ENCODE results near the gene TPST2.
A peak's percentile ranks its signal among the peaks of the same experiment; 100 is the strongest.

The TPST2 gene

DNA sequence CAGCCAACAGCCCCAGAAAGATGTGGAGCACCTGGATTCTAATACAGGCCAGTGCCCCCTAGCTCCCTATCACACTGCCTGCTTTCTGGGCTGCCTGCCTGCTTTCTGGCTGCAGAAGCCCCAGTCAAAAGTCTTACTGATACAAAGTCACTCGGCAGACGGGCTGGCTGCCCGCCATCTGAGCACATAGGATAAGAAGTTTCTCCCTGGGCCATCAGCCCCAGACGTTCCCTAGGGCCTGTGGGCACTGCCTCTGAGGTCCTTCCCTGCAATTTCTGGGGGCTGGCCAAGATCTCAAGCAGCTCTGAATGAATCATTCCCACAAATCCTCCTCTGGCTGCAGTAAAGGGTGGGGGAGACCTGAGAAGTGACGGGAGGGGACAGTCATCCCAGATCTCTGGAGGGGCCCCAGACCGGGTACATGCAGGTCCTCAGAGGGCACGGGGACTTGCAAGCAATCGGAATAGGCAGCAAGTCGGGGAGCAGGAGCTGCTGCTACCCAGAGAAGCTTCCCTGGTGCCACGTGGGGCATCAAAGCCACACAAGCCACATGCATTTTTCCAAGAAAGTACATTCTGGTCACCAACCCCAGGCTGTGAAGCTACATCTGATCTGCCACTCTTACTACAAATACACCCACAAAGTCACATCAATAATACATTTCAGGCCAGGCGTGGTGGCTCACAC, 4.7 kb downstream of the TPST2 start:
- Histone ChIP-seq H3K4me1 (ENCODE audit: insufficient read depth, low read length) (peaks cover 20% of the 10 kb centered on the region), H3K4me2 (ENCODE audit: insufficient read depth, low read length) (no peak overlapping the region), H3K9ac (ENCODE audit: low read depth, low read length) (no peak overlapping the region), H3K27me3 (ENCODE audit: insufficient read depth, low read length, poor library complexity) (no peaks in the 10 kb centered on the region), H4K20me1 (ENCODE audit: insufficient read depth, low read length) (no peaks in the 10 kb centered on the region; the same call in 1 of the 2 replicates), H3K9me3 (ENCODE audit: insufficient read depth, low read length, severe bottlenecking) (no peaks in the 10 kb centered on the region), H3K79me2 (ENCODE audit: insufficient read depth, low read length) (peaks cover 17% of the 10 kb centered on the region), H3K36me3 (ENCODE audit: insufficient read depth, low read length) (peaks cover 8% of the 10 kb centered on the region), H3K27ac (ENCODE audit: low read length) (no peak overlapping the region), H2AFZ (ENCODE audit: low read depth, low read length) (no peak overlapping the region), H3K4me3 (ENCODE audit: low read depth in 1 of 2, low read length in 2 of 2) (no peak overlapping the region)
- DNase-seq (peak; percentile 17), ATAC-seq (ENCODE audit: insufficient read depth, low read depth) (no peak)
- no peak for TF ChIP-seq EZH2 (IDR thresholded peaks at IDR 0.05; ENCODE audit: borderline replicate concordance, low read depth, low read length, severe bottlenecking)
- TF ChIP-seq, protein P1, sequence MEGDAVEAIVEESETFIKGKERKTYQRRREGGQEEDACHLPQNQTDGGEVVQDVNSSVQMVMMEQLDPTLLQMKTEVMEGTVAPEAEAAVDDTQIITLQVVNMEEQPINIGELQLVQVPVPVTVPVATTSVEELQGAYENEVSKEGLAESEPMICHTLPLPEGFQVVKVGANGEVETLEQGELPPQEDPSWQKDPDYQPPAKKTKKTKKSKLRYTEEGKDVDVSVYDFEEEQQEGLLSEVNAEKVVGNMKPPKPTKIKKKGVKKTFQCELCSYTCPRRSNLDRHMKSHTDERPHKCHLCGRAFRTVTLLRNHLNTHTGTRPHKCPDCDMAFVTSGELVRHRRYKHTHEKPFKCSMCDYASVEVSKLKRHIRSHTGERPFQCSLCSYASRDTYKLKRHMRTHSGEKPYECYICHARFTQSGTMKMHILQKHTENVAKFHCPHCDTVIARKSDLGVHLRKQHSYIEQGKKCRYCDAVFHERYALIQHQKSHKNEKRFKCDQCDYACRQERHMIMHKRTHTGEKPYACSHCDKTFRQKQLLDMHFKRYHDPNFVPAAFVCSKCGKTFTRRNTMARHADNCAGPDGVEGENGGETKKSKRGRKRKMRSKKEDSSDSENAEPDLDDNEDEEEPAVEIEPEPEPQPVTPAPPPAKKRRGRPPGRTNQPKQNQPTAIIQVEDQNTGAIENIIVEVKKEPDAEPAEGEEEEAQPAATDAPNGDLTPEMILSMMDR (IDR thresholded peaks at IDR 0.05; ENCODE audit: borderline replicate concordance, extremely low read depth, low read length, poor library complexity, severe bottlenecking), result no peak

- H3K9ac ChIP-seq (ENCODE audit: low read depth, low read length), result no peak overlapping the region
Measured at GRCh38 chr22:26584010-26584409, 5.9 kb downstream of the TPST2 start.

DNA sequence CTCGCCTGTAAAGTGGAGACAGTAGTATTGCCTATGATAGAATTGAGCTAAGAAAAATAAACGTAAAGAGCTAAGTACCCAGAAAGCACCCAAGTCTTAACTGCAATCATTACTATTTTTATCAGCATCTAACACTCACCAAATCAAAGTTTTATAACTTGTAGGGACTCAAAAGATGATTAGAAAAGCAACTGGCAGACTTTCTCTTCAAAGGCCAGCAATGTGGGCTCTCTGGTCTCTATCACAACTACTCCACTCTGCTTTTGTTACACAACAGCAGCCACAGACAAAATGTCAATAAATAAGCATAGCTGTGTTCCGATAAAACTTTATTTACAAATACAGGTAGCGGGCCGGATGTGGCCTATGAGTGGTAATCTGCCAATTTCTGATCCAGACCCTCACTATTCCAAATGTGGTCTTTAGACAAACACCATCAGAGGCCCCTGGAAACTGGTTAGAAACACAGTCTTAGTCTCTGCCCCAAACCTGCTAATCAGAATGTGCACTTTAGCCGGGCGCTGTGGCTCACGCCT, 8.2 kb downstream of the TPST2 start:
- H3K4me1 ChIP-seq (ENCODE audit: insufficient read depth, low read length), result peaks cover 28% of the 10 kb centered on the region

More at GRCh38 chr22:26584010-26584409, 5.9 kb downstream of the TPST2 start:
- DNase-seq (no peak), ATAC-seq (ENCODE audit: insufficient read depth, low read depth) (no peak)
- H3K27me3 ChIP-seq (ENCODE audit: insufficient read depth, low read length, poor library complexity), result no peaks in the 10 kb centered on the region
- no peak overlapping the region for H2AFZ ChIP-seq (ENCODE audit: low read depth, low read length)
- H3K79me2 ChIP-seq (ENCODE audit: insufficient read depth, low read length), result peaks cover 10% of the 10 kb centered on the region; the same call in 1 of the 2 replicates
- no peak overlapping the region for H3K27ac ChIP-seq (ENCODE audit: low read length)
- no peaks in the 10 kb centered on the region; the same call in 1 of the 2 replicates for H4K20me1 ChIP-seq (ENCODE audit: insufficient read depth, low read length)
- peaks cover 25% of the 10 kb centered on the region for H3K4me1 ChIP-seq (ENCODE audit: insufficient read depth, low read length)
- no peak for TF ChIP-seq EZH2 (IDR thresholded peaks at IDR 0.05; ENCODE audit: borderline replicate concordance, low read depth, low read length, severe bottlenecking)
- TF ChIP-seq, protein P1 (IDR thresholded peaks at IDR 0.05; ENCODE audit: borderline replicate concordance, extremely low read depth, low read length, poor library complexity, severe bottlenecking), result no peak
- H3K4me3 ChIP-seq (ENCODE audit: low read depth in 1 of 2, low read length in 2 of 2), result no peak overlapping the region
- no peak overlapping the region for H3K4me2 ChIP-seq (ENCODE audit: insufficient read depth, low read length)
- H3K9me3 ChIP-seq (ENCODE audit: insufficient read depth, low read length, severe bottlenecking), result no peaks in the 10 kb centered on the region
- H3K36me3 ChIP-seq (ENCODE audit: insufficient read depth, low read length), result peaks cover 8% of the 10 kb centered on the region; the same call in 1 of the 2 replicates

GRCh38 chr22:26581026-26581425, 8.9 kb downstream of the TPST2 start:
- ATAC-seq (ENCODE audit: insufficient read depth, low read depth), result no peak
- peaks cover 5% of the 10 kb centered on the region for H4K20me1 ChIP-seq (ENCODE audit: insufficient read depth, low read length)
- H3K4me2 ChIP-seq (ENCODE audit: insufficient read depth, low read length), result no peak overlapping the region

More for the DNA sequence above, 8.2 kb downstream of the TPST2 start:
- no peak for ATAC-seq (ENCODE audit: insufficient read depth, low read depth)
- Histone ChIP-seq H3K27me3 (ENCODE audit: insufficient read depth, low read length, poor library complexity) (no peaks in the 10 kb centered on the region), H3K4me2 (ENCODE audit: insufficient read depth, low read length) (no peak overlapping the region), H3K79me2 (ENCODE audit: insufficient read depth, low read length) (peaks cover 4% of the 10 kb centered on the region), H3K27ac (ENCODE audit: low read length) (no peak overlapping the region), H3K36me3 (ENCODE audit: insufficient read depth, low read length) (peaks cover 8% of the 10 kb centered on the region; the same call in 1 of the 2 replicates), H3K9ac (ENCODE audit: low read depth, low read length) (no peak overlapping the region), H4K20me1 (ENCODE audit: insufficient read depth, low read length) (peaks cover 5% of the 10 kb centered on the region), H2AFZ (ENCODE audit: low read depth, low read length) (no peak overlapping the region), H3K9me3 (ENCODE audit: insufficient read depth, low read length, severe bottlenecking) (no peaks in the 10 kb centered on the region), H3K4me3 (ENCODE audit: low read depth in 1 of 2, low read length in 2 of 2) (no peak overlapping the region)
- no peak for TF ChIP-seq EZH2 (IDR thresholded peaks at IDR 0.05; ENCODE audit: borderline replicate concordance, low read depth, low read length, severe bottlenecking)
- DNase-seq, result no peak

More at GRCh38 chr22:26581026-26581425, 8.9 kb downstream of the TPST2 start:
- no peak overlapping the region for H3K27ac ChIP-seq (ENCODE audit: low read length)
- DNase-seq, result no peak
- no peak overlapping the region for H2AFZ ChIP-seq (ENCODE audit: low read depth, low read length)
- H3K9me3 ChIP-seq (ENCODE audit: insufficient read depth, low read length, severe bottlenecking), result no peaks in the 10 kb centered on the region
- H3K4me3 ChIP-seq (ENCODE audit: low read depth in 1 of 2, low read length in 2 of 2), result no peak overlapping the region
- peaks cover 8% of the 10 kb centered on the region; the same call in 1 of the 2 replicates for H3K36me3 ChIP-seq (ENCODE audit: insufficient read depth, low read length)
- no peaks in the 10 kb centered on the region for H3K27me3 ChIP-seq (ENCODE audit: insufficient read depth, low read length, poor library complexity)
- TF ChIP-seq, protein P1 (IDR thresholded peaks at IDR 0.05; ENCODE audit: borderline replicate concordance, extremely low read depth, low read length, poor library complexity, severe bottlenecking), result no peak
- TF ChIP-seq EZH2 (IDR thresholded peaks at IDR 0.05; ENCODE audit: borderline replicate concordance, low read depth, low read length, severe bottlenecking), result no peak
- H3K79me2 ChIP-seq (ENCODE audit: insufficient read depth, low read length), result peaks cover 4% of the 10 kb centered on the region
- no peak overlapping the region for H3K9ac ChIP-seq (ENCODE audit: low read depth, low read length)
- H3K4me1 ChIP-seq (ENCODE audit: insufficient read depth, low read length), result peaks cover 28% of the 10 kb centered on the region
